Upper lobe of right lung (tissue), 1 donor: ENCODE data around the gene SLC7A1. TPM values are rescaled to one million over a fixed set of nuclear protein-coding genes. Genes with fewer than 3 reads are reported as not detected.

Experiments
- ATAC-seq: fragments of 200-7000 bp; cut with Tn5 transposase; one replicate; pipeline ENCODE4 v1.9.1; 2020; ENCODE audit warnings: mild to moderate bottlenecking, moderate library complexity
- DNase-seq: peaks from one replicate; pipeline ENCODE4 v3.0.0-alpha.2; 2020
- H3K27ac ChIP-seq: fragments of 200-600 bp; one replicate; pipeline ENCODE4 v1.8.0; 2022
- H3K27me3 ChIP-seq: fragments of 200-600 bp; one replicate; pipeline ENCODE4 v1.8.0; 2022; ENCODE audit warnings: mild to moderate bottlenecking
- H3K36me3 ChIP-seq: fragments of 200-600 bp; one replicate; pipeline ENCODE4 v1.8.0; 2022
- H3K4me1 ChIP-seq: fragments of 200-600 bp; one replicate; pipeline ENCODE4 v1.8.0; 2022
- H3K4me3 ChIP-seq: fragments of 200-600 bp; one replicate; pipeline ENCODE4 v1.8.0; 2022; ENCODE audit warnings: mild to moderate bottlenecking
- H3K9me3 ChIP-seq: fragments of 200-600 bp; one replicate; pipeline ENCODE4 v1.8.0; 2022
- CTCF ChIP-seq: fragments of 200-600 bp; IDR thresholded peaks from one replicate; pipeline ENCODE4 v1.8.0; 2022; ENCODE audit warnings: antibody characterized with exemption
- intact Hi-C: fragments of 100-400 bp; cut with DNase I; formaldehyde crosslinking; loops from one replicate; pipeline ENCODE4 v1.11.0; 2022
- total RNA-seq: library from RNA; stranded (reverse); fragmentation: NEBNext Ultra II Directional; extraction: Animal tissue kit (Norgen Biotek cat#: 25700); gene quantifications from one replicate; pipeline ENCODE4 v1.2.1, GENCODE V29; 2021
- donor health status: DM: no; HTN: yes; CAD: no; lungs with severe emphysema.

The SLC7A1 gene
- total RNA-seq, 1 donor from 2014 or later = 30.2 TPM

- no peaks in the 10 kb centered on the region for H3K4me1 ChIP-seq
- H3K27ac ChIP-seq = no peak overlapping the region
- no peaks in the 10 kb centered on the region for H3K36me3 ChIP-seq
- no peaks in the 10 kb centered on the region for H3K9me3 ChIP-seq
- H3K4me3 ChIP-seq = no peak overlapping the region
- ATAC-seq = no peak
- no peaks in the 10 kb centered on the region for H3K27me3 ChIP-seq
- TF ChIP-seq CTCF = no peak
- DNase-seq = no peak
- intact Hi-C loops = no loop called here
These were observed 24.5 kb upstream of the SLC7A1 start for GRCh38 chr13:29619995-29620394.

DNA sequence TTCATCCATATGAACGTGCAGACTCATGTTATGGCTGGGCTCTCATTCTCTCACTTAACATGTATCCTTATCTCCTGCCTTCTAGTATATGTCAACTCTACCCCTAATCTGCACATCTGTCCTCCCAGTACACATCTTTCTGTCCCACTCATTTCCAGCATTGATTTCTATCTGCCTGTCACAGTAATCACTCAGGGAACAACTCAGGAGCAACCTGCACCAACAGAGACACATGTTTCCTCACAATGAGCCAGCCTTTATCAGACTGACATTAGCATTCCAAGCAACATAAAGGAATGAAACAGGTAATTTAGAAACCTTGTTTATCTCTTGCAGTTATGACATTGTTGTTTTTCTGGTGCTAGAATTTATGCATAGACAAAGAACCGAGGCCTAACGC is 17.6 kb upstream of the SLC7A1 start:
- DNase-seq (no peak), ATAC-seq (no peak)
- Histone ChIP-seq H3K36me3 (no peaks in the 10 kb centered on the region), H3K27ac (no peak overlapping the region), H3K4me1 (no peaks in the 10 kb centered on the region), H3K9me3 (no peaks in the 10 kb centered on the region), H3K27me3 (no peaks in the 10 kb centered on the region), H3K4me3 (no peak overlapping the region)
- TF ChIP-seq CTCF = no peak
- intact Hi-C loops = no loop called here

DNA sequence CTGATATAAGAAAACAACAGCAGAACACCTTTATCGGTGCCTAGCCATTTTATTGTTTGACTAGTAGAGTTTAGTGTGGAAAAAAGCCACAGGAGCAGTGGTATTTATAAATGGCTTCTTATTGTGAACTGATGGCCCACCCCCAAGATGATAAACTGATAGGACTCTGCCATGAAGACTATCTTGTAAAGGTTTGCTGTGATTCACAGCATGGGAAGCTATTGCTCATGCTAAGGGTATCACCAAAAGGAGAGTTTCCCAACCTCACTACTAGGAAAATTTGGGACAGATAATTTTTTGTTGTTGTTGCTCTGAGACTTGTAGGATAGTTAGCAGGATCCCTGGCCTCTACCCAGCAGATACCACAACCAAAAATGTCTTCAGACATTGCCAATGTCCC is 12.0 kb upstream of the SLC7A1 start:
- TF ChIP-seq CTCF = no peak
- intact Hi-C loops = no loop called here
- DNase-seq = no peak

GRCh38 chr13:29605860-29606526 is 10.5 kb upstream of the SLC7A1 start:
- Histone ChIP-seq H3K36me3 (no peaks in the 10 kb centered on the region), H3K4me1 (no peaks in the 10 kb centered on the region), H3K9me3 (no peaks in the 10 kb centered on the region), H3K27me3 (no peaks in the 10 kb centered on the region), H3K4me3 (no peak overlapping the region), H3K27ac (no peak overlapping the region)
- intact Hi-C loops = no loop called here
- ATAC-seq = no peak
- TF ChIP-seq CTCF = no peak
- DNase-seq = no peak

More for the DNA sequence above, 12.0 kb upstream of the SLC7A1 start:
- Histone ChIP-seq H3K4me1 (no peaks in the 10 kb centered on the region), H3K27me3 (no peaks in the 10 kb centered on the region), H3K27ac (no peak overlapping the region), H3K4me3 (no peak overlapping the region), H3K9me3 (no peaks in the 10 kb centered on the region), H3K36me3 (no peaks in the 10 kb centered on the region)
- no peak for ATAC-seq

GRCh38 chr13:29598321-29598720 is 2.8 kb upstream of the SLC7A1 start:
- no peak for TF ChIP-seq CTCF
- Histone ChIP-seq H3K4me1 (peaks cover 7% of the 10 kb centered on the region), H3K9me3 (no peaks in the 10 kb centered on the region), H3K4me3 (no peak overlapping the region), H3K36me3 (no peaks in the 10 kb centered on the region), H3K27me3 (no peaks in the 10 kb centered on the region), H3K27ac (no peak overlapping the region)
- no peak for DNase-seq
- no peak for ATAC-seq
- intact Hi-C loops = no loop called here

DNA sequence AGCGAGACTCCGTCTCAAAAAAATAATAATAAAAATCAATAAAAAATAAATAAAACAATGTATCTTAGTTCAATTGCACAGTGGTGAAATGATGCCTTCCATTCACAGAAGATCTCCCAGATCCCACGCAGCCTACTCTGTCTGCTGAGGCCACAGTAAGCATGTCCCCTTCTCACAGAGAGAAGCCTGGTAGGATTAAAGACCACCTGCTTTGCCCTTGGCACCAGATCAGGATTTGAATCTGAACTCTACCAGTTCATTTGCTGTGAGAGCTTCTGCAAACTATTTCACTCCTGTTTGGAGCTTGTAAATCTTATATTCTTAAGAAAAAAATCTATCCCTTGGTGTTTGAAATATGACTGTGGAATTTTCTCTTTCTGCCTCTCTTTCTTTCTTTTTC is 2.2 kb upstream of the SLC7A1 start:
- Histone ChIP-seq H3K4me3 (no peak overlapping the region), H3K4me1 (peaks cover 7% of the 10 kb centered on the region), H3K27me3 (no peaks in the 10 kb centered on the region), H3K9me3 (no peaks in the 10 kb centered on the region), H3K27ac (no peak overlapping the region), H3K36me3 (no peaks in the 10 kb centered on the region)
- DNase-seq (no peak), ATAC-seq (no peak)
- intact Hi-C loops = no loop called here
- no peak for TF ChIP-seq CTCF
